Ramos (cell line): ENCODE measurements around the gene OBP2B.
"Not testable (repeated sequence)": the region's sequence is repeated elsewhere in the genome, so short reads cannot be mapped to it uniquely, and the experiment has no call there.

ENCODE experiments used
- in situ Hi-C: fragments of 300-500 bp; cut with MboI; formaldehyde crosslinking; loops from one replicate; pipeline ENCODE4 v1.14.3; 2022; ENCODE audit warnings: low sequenced_read_pairs; ENCODE audit not compliant: unreplicated experiment

The OBP2B gene

DNA sequence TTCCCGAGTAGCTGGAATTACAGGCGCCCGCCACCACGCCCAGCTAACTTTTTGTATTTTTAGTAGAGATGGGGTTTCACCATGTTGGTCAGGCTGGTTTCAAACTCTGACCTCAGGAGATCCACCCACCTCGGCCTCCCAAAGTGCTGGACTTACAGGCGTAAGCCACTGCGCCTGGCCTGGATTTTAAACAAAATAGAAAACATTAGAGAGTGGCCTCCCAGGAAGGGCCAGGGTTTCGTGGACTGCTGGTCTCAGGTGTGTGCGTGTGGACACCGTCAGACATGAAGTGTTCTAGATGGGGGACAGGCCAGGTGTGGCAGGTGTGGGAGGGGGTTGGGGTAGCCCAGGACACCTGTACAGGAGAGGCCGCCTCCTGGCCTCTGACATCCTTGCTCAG is 38.3 kb downstream of the OBP2B start:
- in situ Hi-C loops, result no loop called here

DNA sequence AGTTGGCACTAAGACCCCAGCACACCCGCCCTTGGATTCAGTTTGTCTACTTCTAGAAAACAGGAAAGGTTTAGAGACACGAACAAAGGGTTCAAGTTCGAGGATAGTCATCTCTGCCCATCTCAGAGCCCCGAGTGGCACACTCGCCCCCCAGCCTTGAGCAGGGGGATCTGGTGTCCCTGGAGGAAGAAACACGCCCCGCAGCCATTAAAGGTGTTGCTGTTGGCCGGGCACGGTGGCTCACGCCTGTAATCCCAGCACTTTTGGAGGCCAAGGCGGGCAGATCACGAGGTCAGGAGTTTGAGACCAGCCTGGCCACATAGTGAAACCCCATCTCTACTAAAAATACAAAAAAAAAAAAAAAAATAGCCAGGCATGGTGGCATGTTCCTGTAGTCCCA is 39.4 kb downstream of the OBP2B start:
- in situ Hi-C loops, result not testable (repeated sequence)

DNA sequence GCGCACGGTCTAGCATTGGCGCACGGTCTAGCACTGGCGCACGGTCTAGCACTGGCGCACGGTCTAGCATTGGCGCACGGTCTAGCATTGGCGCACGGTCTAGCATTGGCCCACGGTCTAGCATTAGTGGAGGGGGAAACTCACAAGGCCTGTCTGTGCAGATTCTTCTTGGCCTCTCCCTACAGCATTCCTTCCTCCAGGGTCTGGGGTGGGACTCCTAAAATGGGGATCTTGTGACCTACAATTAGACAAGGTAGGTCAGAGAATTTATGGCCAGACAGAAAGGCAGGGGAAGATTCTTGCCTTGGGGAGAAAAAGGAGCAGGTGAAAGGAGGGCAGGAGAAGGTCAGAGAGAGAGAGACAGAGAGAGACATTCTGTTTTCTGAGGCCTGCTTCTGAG is 39.9 kb downstream of the OBP2B start:
- in situ Hi-C loops, result no loop called here

DNA sequence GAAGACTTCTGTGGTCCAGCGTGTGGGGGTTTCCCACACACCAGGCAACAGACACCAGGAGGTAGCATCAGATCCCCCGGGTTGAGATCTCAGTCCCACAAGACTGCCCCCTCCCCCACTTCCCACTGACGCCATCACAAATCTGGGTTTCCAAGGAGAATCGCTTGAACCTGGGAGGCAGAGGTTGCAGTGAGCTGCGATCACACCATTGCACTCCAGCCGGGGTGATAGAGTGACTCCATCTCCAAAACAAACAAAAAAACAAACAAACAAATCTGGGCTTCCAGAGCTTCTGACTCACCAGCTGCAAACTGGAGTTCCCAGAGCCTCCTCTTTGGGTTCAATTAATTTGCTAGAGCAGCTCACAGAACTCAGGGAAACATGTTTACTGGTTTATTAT is 40.6 kb downstream of the OBP2B start:
- in situ Hi-C loops, result no loop called here

DNA sequence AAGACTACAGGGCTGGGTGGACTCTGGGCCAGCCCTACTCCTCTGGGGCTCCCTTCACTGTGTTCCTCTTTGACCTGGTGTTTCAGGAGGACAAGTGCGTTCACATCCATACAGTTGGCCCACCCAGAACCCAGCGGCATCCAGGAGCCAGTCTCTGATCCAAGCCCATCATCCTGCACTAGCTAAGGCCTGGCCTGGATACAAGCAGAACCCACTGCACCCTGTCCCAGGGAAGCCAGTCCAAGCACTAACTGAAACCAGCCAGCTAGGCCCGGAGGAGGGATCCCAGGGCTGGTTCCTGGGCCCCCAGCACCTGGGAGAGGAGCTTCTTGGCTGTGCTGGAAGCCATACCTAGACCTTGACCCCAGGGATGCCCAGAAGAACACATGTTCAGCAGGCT is 41.3 kb downstream of the OBP2B start:
- in situ Hi-C loops, result no loop called here

DNA sequence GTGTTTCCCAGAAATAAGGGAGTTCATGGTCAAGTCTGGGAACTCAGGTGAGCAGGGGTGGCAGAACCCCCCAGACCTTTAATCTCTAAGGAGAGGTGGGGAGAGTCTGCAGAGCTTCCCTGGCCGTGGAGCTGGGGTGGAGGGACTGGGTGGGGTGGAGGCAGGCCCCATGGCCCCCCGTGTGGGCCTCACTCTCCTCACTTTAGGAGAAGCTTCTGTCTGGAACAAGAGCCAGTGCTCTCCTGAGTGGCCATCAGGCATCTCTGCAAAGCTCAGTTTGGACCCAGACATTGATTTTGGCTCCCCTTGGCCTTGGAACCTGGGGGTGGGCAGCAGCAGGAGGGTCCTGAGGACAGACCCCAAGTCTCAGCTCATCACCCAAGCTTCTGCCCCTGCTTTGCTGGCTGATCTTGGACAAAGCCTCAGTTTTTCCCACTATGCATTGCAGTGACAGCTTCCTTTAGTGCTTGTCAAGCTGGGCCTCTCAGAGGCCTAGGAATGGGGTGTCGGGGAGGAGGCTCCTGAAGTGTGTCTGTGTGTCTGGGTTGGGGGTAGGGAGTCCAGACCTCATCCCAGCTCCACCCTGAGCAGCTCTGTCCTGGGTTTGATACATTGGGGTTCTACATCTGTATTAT is 41.8 kb downstream of the OBP2B start:
- in situ Hi-C loops, result no loop called here

DNA sequence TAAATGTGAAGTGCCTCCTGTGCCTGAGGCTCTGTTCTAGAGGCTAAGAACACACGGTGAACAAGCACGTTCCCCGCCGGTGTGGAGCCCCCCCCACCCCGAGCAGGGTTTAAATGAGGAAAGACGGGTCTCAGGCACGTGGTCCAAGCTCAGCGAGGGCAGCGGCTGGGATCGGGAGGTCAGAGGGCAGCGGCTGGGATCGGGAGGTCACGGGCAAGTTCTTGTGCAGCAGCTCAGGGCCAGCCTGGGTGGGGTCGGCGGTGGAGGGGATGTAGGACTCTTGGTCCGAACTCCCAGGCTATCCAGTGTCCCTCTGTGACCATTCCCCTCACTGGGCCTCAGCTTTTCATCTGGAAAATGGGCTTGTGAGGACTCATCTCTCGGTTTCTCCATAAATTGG is 42.7 kb downstream of the OBP2B start:
- in situ Hi-C loops, result no loop called here

DNA sequence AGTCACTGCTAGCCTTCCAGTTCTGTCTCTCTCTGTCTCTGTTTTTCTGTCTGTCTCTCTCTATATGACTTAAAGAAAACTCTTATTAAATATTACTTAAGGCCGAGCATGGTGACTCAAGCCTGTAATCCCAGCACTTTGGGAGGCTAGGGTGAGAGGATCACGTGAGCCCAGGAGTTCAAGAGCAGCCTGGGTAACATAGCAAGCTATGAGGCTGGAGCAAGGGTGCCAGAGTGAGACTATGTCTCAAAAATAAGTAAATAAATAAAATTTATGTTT is 43.7 kb downstream of the OBP2B start:
- in situ Hi-C loops, result no loop called here

DNA sequence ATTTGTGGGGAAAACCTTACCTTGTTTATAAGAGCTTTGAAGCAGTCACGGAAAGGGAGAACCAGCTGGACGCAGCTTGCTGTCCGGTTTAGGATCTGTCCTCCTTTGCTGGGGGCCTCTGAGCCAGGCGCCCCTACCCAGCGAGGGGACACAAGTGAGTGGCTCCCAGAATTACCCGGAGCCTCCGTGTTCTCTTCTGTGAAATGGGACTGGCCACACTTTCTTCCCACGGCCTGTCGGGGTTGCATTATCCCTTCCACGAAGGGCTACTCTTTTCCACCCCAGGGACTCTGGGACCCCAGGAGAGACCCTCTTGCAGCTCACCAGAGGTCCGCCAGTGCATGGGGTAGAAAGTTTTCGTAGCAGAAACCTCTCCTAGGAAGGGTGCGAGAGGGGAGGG is 44.9 kb downstream of the OBP2B start:
- in situ Hi-C loops, result no loop called here

DNA sequence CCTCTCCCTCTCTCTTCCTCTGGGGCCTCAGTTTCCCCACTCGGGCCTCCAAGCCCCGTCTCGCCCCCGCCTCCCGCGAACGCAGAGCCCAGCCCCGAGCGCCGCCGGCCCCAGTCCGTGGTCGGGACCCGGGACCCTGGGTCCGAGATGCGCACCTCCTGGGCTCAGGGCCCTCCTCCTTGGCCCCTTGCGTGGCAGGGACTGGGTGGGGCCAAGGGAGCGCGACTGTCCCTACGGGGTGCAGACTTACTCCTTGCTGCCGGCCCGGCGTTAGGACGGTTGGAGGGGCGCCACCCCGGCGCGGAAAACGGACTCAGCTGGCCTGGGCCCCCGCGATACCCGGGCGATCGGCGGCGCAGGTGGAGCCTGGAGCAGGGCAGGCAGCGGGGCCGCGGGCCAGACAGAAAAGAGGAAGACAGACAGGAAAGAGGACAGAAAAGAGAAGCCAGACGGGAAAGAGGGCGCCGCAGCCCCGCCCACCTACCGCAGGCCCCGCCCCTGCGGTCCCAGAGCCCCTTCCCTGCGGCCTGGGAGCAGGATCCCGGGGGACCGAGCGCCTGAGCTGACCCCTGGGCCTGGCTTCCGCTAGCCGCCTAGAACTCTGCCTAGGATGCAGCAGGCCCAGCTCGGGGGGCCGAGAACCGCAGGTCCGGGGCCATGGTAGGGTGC is 45.4 kb downstream of the OBP2B start, which contains the start of gene GBGT1:
Gene GBGT1 (minus strand): TSS at position 411 of the 669 bp plus-strand sequence. CDS start 1,502 bp downstream, outside the sequence.
- in situ Hi-C loops, result no loop called here

DNA sequence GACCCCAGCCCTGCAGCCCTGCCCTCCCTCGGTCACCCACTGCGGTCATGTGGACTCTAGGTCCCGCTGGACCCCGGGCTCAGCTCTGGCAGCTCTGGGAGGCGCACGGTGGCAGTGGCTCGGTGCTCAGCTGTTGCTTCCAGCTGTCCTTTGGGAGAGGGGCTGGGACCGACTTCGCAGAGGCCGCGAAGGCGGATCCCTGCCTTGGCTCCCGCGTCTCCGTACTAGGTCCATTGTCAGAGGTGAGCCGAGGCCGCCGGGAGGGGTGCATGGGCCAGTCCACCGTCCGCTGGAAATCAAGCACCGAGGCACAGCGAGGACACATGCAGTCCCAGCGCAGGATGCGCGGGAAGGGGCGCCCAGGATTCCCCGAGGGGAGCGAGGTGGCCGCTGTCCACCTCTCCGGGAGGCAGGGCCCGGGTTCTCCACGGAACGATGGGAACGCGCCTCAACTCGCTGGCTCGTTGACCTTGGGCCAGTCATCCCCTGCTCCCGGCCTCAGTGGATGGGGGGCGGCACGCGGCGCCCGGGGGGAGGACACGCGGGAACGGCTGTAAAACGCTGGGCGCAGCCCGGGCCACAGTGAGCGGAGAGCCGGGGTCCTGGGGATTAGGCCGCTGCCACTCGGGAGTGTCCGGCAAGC is 46.1 kb downstream of the OBP2B start:
- in situ Hi-C loops, result no loop called here

DNA sequence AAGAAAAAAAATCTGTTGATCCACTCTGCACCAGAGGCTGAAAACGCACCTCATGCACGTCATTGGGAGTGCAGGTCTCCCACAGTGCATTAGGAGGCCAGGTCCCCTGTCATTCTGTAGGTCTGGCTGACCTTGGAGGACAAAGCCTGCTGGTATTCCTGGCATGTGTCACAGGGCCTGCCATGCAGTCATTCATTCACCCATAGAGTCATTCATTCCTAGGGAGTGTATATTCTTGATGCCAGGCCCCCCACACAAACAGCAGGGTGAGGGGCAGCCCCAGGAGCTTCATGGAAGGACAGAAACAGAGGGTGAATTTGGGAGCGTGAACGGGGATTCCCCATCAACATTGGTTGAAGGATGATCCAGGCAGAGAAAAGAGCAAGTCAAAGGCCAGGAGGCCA is 47.5 kb downstream of the OBP2B start:
- in situ Hi-C loops, result no loop called here

DNA sequence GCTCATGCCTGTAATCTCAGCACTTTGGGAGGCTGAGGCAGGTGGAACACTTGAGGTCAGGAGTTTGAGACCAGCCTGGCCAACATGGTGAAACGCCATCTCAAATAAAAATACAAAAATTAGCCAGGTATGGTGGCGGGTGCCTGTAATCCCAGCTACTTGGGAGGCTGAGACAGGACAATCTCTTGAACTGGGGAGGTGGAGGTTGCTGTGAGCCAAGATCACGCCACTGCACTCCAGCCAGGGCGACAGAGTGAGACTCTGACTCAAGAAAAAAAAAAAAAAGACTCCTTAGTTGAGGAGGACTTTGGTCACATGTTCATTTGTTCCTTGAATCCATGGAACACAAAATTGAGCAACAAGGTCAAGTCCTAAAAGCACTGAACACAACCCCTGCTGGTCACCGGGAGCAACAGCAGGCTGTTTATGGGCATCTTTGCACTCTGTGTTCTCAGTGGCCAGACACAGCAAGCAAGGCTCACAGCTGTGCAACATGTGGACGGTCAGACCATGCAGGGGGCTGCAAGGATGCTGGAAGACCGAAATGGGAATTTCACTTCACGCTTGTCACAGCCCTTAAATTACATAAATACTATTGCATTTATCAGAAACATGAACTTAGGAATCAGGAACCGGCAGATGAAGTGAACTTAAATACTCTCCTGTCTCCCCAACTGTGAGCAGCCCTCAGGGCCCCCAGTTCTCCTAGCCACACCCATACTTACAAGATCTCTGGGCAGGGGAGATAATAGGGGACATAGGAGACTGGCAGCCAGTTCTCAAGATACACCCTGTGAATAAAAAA is 48.1 kb downstream of the OBP2B start:
- in situ Hi-C loops, result no loop called here

DNA sequence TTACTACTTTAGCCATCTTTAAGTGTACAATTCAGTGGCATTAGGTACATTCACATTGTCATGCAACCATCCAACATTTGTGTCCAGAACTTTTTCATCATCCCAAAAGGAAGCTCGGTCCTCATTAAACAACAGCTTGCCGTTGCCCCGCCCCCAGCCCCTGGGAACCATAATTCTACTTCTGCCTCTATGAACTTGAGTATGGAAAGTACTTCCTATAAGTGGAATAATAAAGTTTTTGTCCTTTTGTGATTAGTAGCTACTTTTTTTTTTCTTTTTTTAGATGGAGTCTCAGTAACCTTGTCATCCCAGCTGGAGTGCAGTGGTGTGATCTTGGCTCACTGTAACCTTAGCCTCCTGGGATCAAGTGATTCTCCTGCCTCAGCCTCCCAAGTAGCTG is 50.4 kb downstream of the OBP2B start:
- in situ Hi-C loops, result no loop called here
